ENCODE measurements around the gene BCAS4. TPM values are rescaled to one million over a fixed set of nuclear protein-coding genes. Genes with fewer than 3 reads are reported as not detected.
A peak's percentile ranks its signal among the peaks of the same experiment; 100 is the strongest.

Gene BCAS4
- total and polyA plus RNA-seq, 2 donors (not counting 1 experiment from before 2014, with no cell fraction given), result 14.1 to 33.7 TPM

GRCh38 chr20:50787181-50787580 lies 7.7 kb upstream of the BCAS4 start:
- Histone ChIP-seq H3K9me3 (ENCODE audit: control insufficient read depth, insufficient read depth, low read depth, low read length) (no peaks in the 10 kb centered on the region), H3K4me2 (ENCODE audit: extremely low read depth, insufficient read depth, low read length) (no peak overlapping the region), H3K79me2 (ENCODE audit: control insufficient read depth, insufficient read depth, low read length) (no peaks in the 10 kb centered on the region), H3K27ac (ENCODE audit: insufficient read depth, low read length) (no peak overlapping the region), H3K27me3 (ENCODE audit: control insufficient read depth, insufficient read depth, low read length) (no peaks in the 10 kb centered on the region), H3K4me1 (ENCODE audit: control insufficient read depth, extremely low read depth, insufficient read depth, low read length) (peaks cover 13% of the 10 kb centered on the region), H3K4me3 (replicated peaks in 1 of 4; ENCODE audit: control extremely low read depth in 1 of 4, insufficient read depth in 1 of 4, low read depth in 3 of 4, low read length in 4 of 4) (no peak overlapping the region), H3K9ac (ENCODE audit: insufficient read depth, low read length) (no peak overlapping the region), H2AFZ (ENCODE audit: low read length) (no peak overlapping the region), H4K20me1 (ENCODE audit: control insufficient read depth, extremely low read depth, insufficient read depth, low read length) (no peaks in the 10 kb centered on the region), H3K36me3 (ENCODE audit: control insufficient read depth, insufficient read depth, low read length) (no peaks in the 10 kb centered on the region)
- no peak for DNase-seq (ENCODE audit: low read depth in 2 of 2)
- TF ChIP-seq EZH2 (IDR thresholded peaks at IDR 0.05; ENCODE audit: low read length, missing control alignments) (no peak), CTCF (conservative IDR thresholded peaks at IDR 0.05 in 1 of 2, IDR thresholded peaks at IDR 0.05 in 1 of 2; ENCODE audit: low read depth in 1 of 2, low read length in 2 of 2) (no peak)

- DNase-seq (ENCODE audit: low read depth in 2 of 2), result peak; percentile 61 to 85
- Histone ChIP-seq H3K4me1 (ENCODE audit: control insufficient read depth, extremely low read depth, insufficient read depth, low read length) (peaks cover 13% of the 10 kb centered on the region), H2AFZ (ENCODE audit: low read length) (peak overlapping the region; percentile 89), H3K36me3 (ENCODE audit: control insufficient read depth, insufficient read depth, low read length) (no peaks in the 10 kb centered on the region), H3K9me3 (ENCODE audit: control insufficient read depth, insufficient read depth, low read depth, low read length) (no peaks in the 10 kb centered on the region), H3K4me2 (ENCODE audit: extremely low read depth, insufficient read depth, low read length) (peak overlapping the region; percentile 41), H3K27ac (ENCODE audit: insufficient read depth, low read length) (no peak overlapping the region), H3K79me2 (ENCODE audit: control insufficient read depth, insufficient read depth, low read length) (no peaks in the 10 kb centered on the region), H3K4me3 (replicated peaks in 1 of 4; ENCODE audit: control extremely low read depth in 1 of 4, insufficient read depth in 1 of 4, low read depth in 3 of 4, low read length in 4 of 4) (peak overlapping the region in 1 of 4 experiments; percentile 12), H4K20me1 (ENCODE audit: control insufficient read depth, extremely low read depth, insufficient read depth, low read length) (no peaks in the 10 kb centered on the region), H3K9ac (ENCODE audit: insufficient read depth, low read length) (no peak overlapping the region), H3K27me3 (ENCODE audit: control insufficient read depth, insufficient read depth, low read length) (no peaks in the 10 kb centered on the region)
- peak; percentile 51 to 73 for TF ChIP-seq CTCF (conservative IDR thresholded peaks at IDR 0.05 in 1 of 2, IDR thresholded peaks at IDR 0.05 in 1 of 2; ENCODE audit: low read depth in 1 of 2, low read length in 2 of 2)
- TF ChIP-seq EZH2 (IDR thresholded peaks at IDR 0.05; ENCODE audit: low read length, missing control alignments), result no peak
Observed at GRCh38 chr20:50788045-50788991, 6.5 kb upstream of the BCAS4 start.

- Histone ChIP-seq H3K36me3 (ENCODE audit: control insufficient read depth, insufficient read depth, low read length) (no peaks in the 10 kb centered on the region), H3K79me2 (ENCODE audit: control insufficient read depth, insufficient read depth, low read length) (no peaks in the 10 kb centered on the region), H3K27me3 (ENCODE audit: control insufficient read depth, insufficient read depth, low read length) (no peaks in the 10 kb centered on the region), H3K27ac (ENCODE audit: insufficient read depth, low read length) (peak overlapping the region; percentile 69), H2AFZ (ENCODE audit: low read length) (peak overlapping the region; percentile 84), H3K9me3 (ENCODE audit: control insufficient read depth, insufficient read depth, low read depth, low read length) (no peaks in the 10 kb centered on the region), H3K4me3 (replicated peaks in 1 of 4; ENCODE audit: control extremely low read depth in 1 of 4, insufficient read depth in 1 of 4, low read depth in 3 of 4, low read length in 4 of 4) (no peak overlapping the region), H3K4me2 (ENCODE audit: extremely low read depth, insufficient read depth, low read length) (peak overlapping the region; percentile 41), H3K4me1 (ENCODE audit: control insufficient read depth, extremely low read depth, insufficient read depth, low read length) (peaks cover 13% of the 10 kb centered on the region), H4K20me1 (ENCODE audit: control insufficient read depth, extremely low read depth, insufficient read depth, low read length) (no peaks in the 10 kb centered on the region), H3K9ac (ENCODE audit: insufficient read depth, low read length) (peak overlapping the region; percentile 5)
- no peak for TF ChIP-seq CTCF (conservative IDR thresholded peaks at IDR 0.05 in 1 of 2, IDR thresholded peaks at IDR 0.05 in 1 of 2; ENCODE audit: low read depth in 1 of 2, low read length in 2 of 2)
- no peak for TF ChIP-seq EZH2 (IDR thresholded peaks at IDR 0.05; ENCODE audit: low read length, missing control alignments)
- DNase-seq (ENCODE audit: low read depth in 2 of 2), result no peak
Observed at GRCh38 chr20:50789968-50790650, 4.8 kb upstream of the BCAS4 start.

Measured in fibroblast of lung (primary cell).